Measurements from ENCODE around the gene OPA1.

GRCh38 chr3:193730976-193731375, 138.0 kb downstream of the OPA1 start:
- TF ChIP-seq CTCF (IDR thresholded peaks at IDR 0.05; ENCODE audit: low read depth, low read length, poor library complexity, severe bottlenecking) = no peak
- TF ChIP-seq EZH2phosphoT487 (IDR thresholded peaks at IDR 0.05; ENCODE audit: borderline replicate concordance, low read length) = no peak

Measured in DOHH2 (cell line).